ENCODE results near the gene ARSB.

DNA sequence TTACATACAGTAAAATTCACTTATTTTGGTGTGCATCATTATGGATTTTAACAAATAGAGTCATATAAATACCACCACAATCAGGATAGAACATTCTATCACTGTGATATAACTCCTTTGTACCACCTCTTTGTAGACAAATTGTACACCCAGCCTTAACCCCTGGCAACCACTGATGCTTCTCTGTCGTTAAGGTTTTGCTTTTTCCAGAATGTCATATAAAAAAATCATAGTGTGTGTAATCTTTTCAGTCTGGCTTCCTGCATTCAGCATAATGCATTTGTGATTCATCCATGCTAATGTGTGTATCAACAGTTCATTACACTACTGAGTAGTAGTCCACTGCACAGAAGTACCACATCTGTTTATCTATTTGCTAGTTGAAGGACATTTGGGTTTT lies 81.2 kb downstream of the ARSB start:
- TF ChIP-seq POLR2AphosphoS5 (IDR thresholded peaks at IDR 0.05; ENCODE audit: low read depth, low read length) (no peak), SIN3A (IDR thresholded peaks at IDR 0.05; ENCODE audit: borderline replicate concordance, insufficient read depth, low read depth, low read length) (no peak), REST (IDR thresholded peaks at IDR 0.05; ENCODE audit: insufficient read depth in 1 of 2, low read depth in 2 of 2, low read length in 1 of 2) (no peak), TCF7L2 (IDR thresholded peaks at IDR 0.05; ENCODE audit: low read depth, low read length) (no peak)
- TF ChIP-seq, protein P1, sequence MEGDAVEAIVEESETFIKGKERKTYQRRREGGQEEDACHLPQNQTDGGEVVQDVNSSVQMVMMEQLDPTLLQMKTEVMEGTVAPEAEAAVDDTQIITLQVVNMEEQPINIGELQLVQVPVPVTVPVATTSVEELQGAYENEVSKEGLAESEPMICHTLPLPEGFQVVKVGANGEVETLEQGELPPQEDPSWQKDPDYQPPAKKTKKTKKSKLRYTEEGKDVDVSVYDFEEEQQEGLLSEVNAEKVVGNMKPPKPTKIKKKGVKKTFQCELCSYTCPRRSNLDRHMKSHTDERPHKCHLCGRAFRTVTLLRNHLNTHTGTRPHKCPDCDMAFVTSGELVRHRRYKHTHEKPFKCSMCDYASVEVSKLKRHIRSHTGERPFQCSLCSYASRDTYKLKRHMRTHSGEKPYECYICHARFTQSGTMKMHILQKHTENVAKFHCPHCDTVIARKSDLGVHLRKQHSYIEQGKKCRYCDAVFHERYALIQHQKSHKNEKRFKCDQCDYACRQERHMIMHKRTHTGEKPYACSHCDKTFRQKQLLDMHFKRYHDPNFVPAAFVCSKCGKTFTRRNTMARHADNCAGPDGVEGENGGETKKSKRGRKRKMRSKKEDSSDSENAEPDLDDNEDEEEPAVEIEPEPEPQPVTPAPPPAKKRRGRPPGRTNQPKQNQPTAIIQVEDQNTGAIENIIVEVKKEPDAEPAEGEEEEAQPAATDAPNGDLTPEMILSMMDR (IDR thresholded peaks at IDR 0.05): no peak
